ENCODE data around the gene THUMPD3. TPM values are rescaled to one million over a fixed set of nuclear protein-coding genes. Genes with fewer than 3 reads are reported as not detected.

THUMPD3 gene
- total RNA-seq, 8 experiments from 2014 or later = 35.0 to 57.4 (median 42.0) TPM

GRCh38 chr3:9403463-9403862 is 40.6 kb downstream of the THUMPD3 start:
- no peak for ATAC-seq (replicated peaks in 6 of 8)
- in situ Hi-C loops (cut with MboI; ENCODE audit: low pct_unique_long_range_greater_than_20kb in 2 of 9, low sequenced_read_pairs in 9 of 9, unreplicated experiment in 9 of 9) = no loop called here
- 15 to 50% (median 43%) methylated on average over 1 to 2 of the region's 2 CpGs; no CpG with 5 or more reads in 1 of the 10 experiments for WGBS, 10 experiments
- Histone ChIP-seq H3K4me3 (peak overlapping the region; percentile 20 to 66 (median 28)), H3K4me1 (replicated peaks in 1 of 2) (peaks cover 12 to 35% of the 10 kb centered on the region in 2 donors), H3K27ac (peak overlapping the region; percentile 57 to 83)

GRCh38 chr3:9404680-9405079 is 41.8 kb downstream of the THUMPD3 start:
- H3K4me3 ChIP-seq = peak overlapping the region in 3 of 5 donors; percentile 6 to 8 (median 7)
- ATAC-seq (replicated peaks in 6 of 8) = peak in 3 of 8 experiments; percentile 4 to 25 (median 6)
- peak overlapping the region; percentile 1 to 33 for H3K27ac ChIP-seq
- H3K4me1 ChIP-seq (replicated peaks in 1 of 2) = peaks cover 12 to 35% of the 10 kb centered on the region in 2 donors
- in situ Hi-C loops (cut with MboI; ENCODE audit: low pct_unique_long_range_greater_than_20kb in 2 of 9, low sequenced_read_pairs in 9 of 9, unreplicated experiment in 9 of 9) = no loop called here
- 13 to 38% (median 18%) methylated on average over 1 of the region's 1 CpG; no CpG with 5 or more reads in 6 of the 10 experiments for WGBS, 10 experiments

GRCh38 chr3:9405756-9406155 is 42.9 kb downstream of the THUMPD3 start:
- peaks cover 12 to 35% of the 10 kb centered on the region in 2 donors for H3K4me1 ChIP-seq (replicated peaks in 1 of 2)
- no peak overlapping the region for H3K4me3 ChIP-seq
- peak overlapping the region in 1 of 2 donors; percentile 10 for H3K27ac ChIP-seq
- WGBS, 10 experiments = 25 to 97% (median 84%) methylated on average over 1 to 3 of the region's 3 CpGs
- ATAC-seq (replicated peaks in 6 of 8) = no peak
- in situ Hi-C loops (cut with MboI; ENCODE audit: low pct_unique_long_range_greater_than_20kb in 2 of 9, low sequenced_read_pairs in 9 of 9, unreplicated experiment in 9 of 9) = no loop called here

GRCh38 chr3:9406856-9407626 is 44.2 kb downstream of the THUMPD3 start:
- 65 to 100% (median 85%) methylated on average over 2 to 7 of the region's 7 CpGs; no CpG with 5 or more reads in 1 of the 10 experiments for WGBS, 10 experiments
- no peak for ATAC-seq (replicated peaks in 6 of 8)
- no peak overlapping the region for H3K27ac ChIP-seq
- in situ Hi-C loops (cut with MboI; ENCODE audit: low pct_unique_long_range_greater_than_20kb in 2 of 9, low sequenced_read_pairs in 9 of 9, unreplicated experiment in 9 of 9) = no loop called here
- H3K4me3 ChIP-seq = no peak overlapping the region
- H3K4me1 ChIP-seq (replicated peaks in 1 of 2) = peaks cover 12 to 31% of the 10 kb centered on the region in 2 donors

- in situ Hi-C loops (cut with MboI; ENCODE audit: low pct_unique_long_range_greater_than_20kb in 2 of 9, low sequenced_read_pairs in 9 of 9, unreplicated experiment in 9 of 9) = no loop called here
- 73 to 100% (median 95%) methylated on average over 1 to 6 of the region's 6 CpGs for WGBS, 10 experiments
Measured at GRCh38 chr3:9408061-9408460, 45.2 kb downstream of the THUMPD3 start.

GRCh38 chr3:9408546-9408945 is 45.7 kb downstream of the THUMPD3 start:
- no peak overlapping the region for H3K4me3 ChIP-seq

More at GRCh38 chr3:9408061-9408460, 45.2 kb downstream of the THUMPD3 start:
- ATAC-seq (replicated peaks in 6 of 8) = no peak
- no peak overlapping the region for H3K27ac ChIP-seq
- peaks cover 12 to 30% of the 10 kb centered on the region in 2 donors for H3K4me1 ChIP-seq (replicated peaks in 1 of 2)
- no peak overlapping the region for H3K4me3 ChIP-seq

GRCh38 chr3:9409981-9410854 is 47.4 kb downstream of the THUMPD3 start:
- peaks cover 2 to 8% of the 10 kb centered on the region in 2 donors for H3K4me1 ChIP-seq (replicated peaks in 1 of 2)
- ATAC-seq (replicated peaks in 6 of 8) = no peak
- no peak overlapping the region for H3K27ac ChIP-seq
- WGBS, 10 experiments = 65 to 100% (median 89%) methylated on average over 2 to 6 of the region's 6 CpGs
- no peak overlapping the region for H3K4me3 ChIP-seq
- in situ Hi-C loops (cut with MboI; ENCODE audit: low pct_unique_long_range_greater_than_20kb in 2 of 9, low sequenced_read_pairs in 9 of 9, unreplicated experiment in 9 of 9) = no loop called here

More at GRCh38 chr3:9408546-9408945, 45.7 kb downstream of the THUMPD3 start:
- Histone ChIP-seq H3K4me1 (replicated peaks in 1 of 2) (peaks cover 10 to 25% of the 10 kb centered on the region in 2 donors), H3K27ac (no peak overlapping the region)
- WGBS, 10 experiments = 17 to 100% (median 89%) methylated on average over 1 of the region's 1 CpG
- in situ Hi-C loops (cut with MboI; ENCODE audit: low pct_unique_long_range_greater_than_20kb in 2 of 9, low sequenced_read_pairs in 9 of 9, unreplicated experiment in 9 of 9) = no loop called here
- no peak for ATAC-seq (replicated peaks in 6 of 8)

GRCh38 chr3:9411302-9411701 is 48.4 kb downstream of the THUMPD3 start:
- no peak for ATAC-seq (replicated peaks in 6 of 8)
- WGBS, 10 experiments = 83 to 100% (median 100%) methylated on average over 1 of the region's 1 CpG
- Histone ChIP-seq H3K4me1 (replicated peaks in 1 of 2) (no peaks in the 10 kb centered on the region), H3K4me3 (no peak overlapping the region), H3K27ac (no peak overlapping the region)
- in situ Hi-C loops (cut with MboI; ENCODE audit: low pct_unique_long_range_greater_than_20kb in 2 of 9, low sequenced_read_pairs in 9 of 9, unreplicated experiment in 9 of 9) = no loop called here

- in situ Hi-C loops (cut with MboI; ENCODE audit: low pct_unique_long_range_greater_than_20kb in 2 of 9, low sequenced_read_pairs in 9 of 9, unreplicated experiment in 9 of 9) = no loop called here
- no peaks in the 10 kb centered on the region for H3K4me1 ChIP-seq (replicated peaks in 1 of 2)
- no peak for ATAC-seq (replicated peaks in 6 of 8)
- WGBS, 10 experiments = 83 to 100% (median 100%) methylated on average over 1 of the region's 1 CpG; no CpG with 5 or more reads in 5 of the 10 experiments
- no peak overlapping the region for H3K4me3 ChIP-seq
- no peak overlapping the region for H3K27ac ChIP-seq
Measured at GRCh38 chr3:9412293-9412692, 49.4 kb downstream of the THUMPD3 start.

GRCh38 chr3:9414826-9415225 is 52.0 kb downstream of the THUMPD3 start:
- H3K27ac ChIP-seq = no peak overlapping the region
- H3K4me1 ChIP-seq (replicated peaks in 1 of 2) = no peaks in the 10 kb centered on the region
- H3K4me3 ChIP-seq = no peak overlapping the region
- in situ Hi-C loops (cut with MboI; ENCODE audit: low pct_unique_long_range_greater_than_20kb in 2 of 9, low sequenced_read_pairs in 9 of 9, unreplicated experiment in 9 of 9) = no loop called here
- ATAC-seq (replicated peaks in 6 of 8) = no peak

GRCh38 chr3:9415485-9416138 is 52.8 kb downstream of the THUMPD3 start:
- no peak for ATAC-seq (replicated peaks in 6 of 8)
- Histone ChIP-seq H3K4me1 (replicated peaks in 1 of 2) (no peaks in the 10 kb centered on the region), H3K27ac (no peak overlapping the region), H3K4me3 (no peak overlapping the region)
- in situ Hi-C loops (cut with MboI; ENCODE audit: low pct_unique_long_range_greater_than_20kb in 2 of 9, low sequenced_read_pairs in 9 of 9, unreplicated experiment in 9 of 9) = no loop called here
- WGBS, 10 experiments = 52 to 100% (median 100%) methylated on average over 1 to 5 of the region's 6 CpGs; no CpG with 5 or more reads in 2 of the 10 experiments

- peaks cover 0 to under 1% of the 10 kb centered on the region in 2 donors for H3K4me1 ChIP-seq (replicated peaks in 1 of 2)
- no peak overlapping the region for H3K27ac ChIP-seq
- no peak overlapping the region for H3K4me3 ChIP-seq
- WGBS, 10 experiments = 28 to 100% (median 83%) methylated on average over 1 to 3 of the region's 3 CpGs; no CpG with 5 or more reads in 1 of the 10 experiments
- in situ Hi-C loops (cut with MboI; ENCODE audit: low pct_unique_long_range_greater_than_20kb in 2 of 9, low sequenced_read_pairs in 9 of 9, unreplicated experiment in 9 of 9) = no loop called here
- peak in 1 of 8 experiments; percentile 32 for ATAC-seq (replicated peaks in 6 of 8)
Measured at GRCh38 chr3:9416139-9416780, 53.4 kb downstream of the THUMPD3 start.

Measured in motor neuron (in vitro differentiated cells).